Omental fat pad (tissue), 4 donors: Measurements from ENCODE around the gene VWA8. TPM values are rescaled to one million over a fixed set of nuclear protein-coding genes. Genes with fewer than 3 reads are reported as not detected.

Experiments
- ATAC-seq: fragments of 150-250 bp; one replicate; pipeline ENCODE4 v1.9.1; 2016; ENCODE audit warnings: mild to moderate bottlenecking, moderate library complexity; ENCODE audit not compliant: low FRiP score
- DNase-seq: peaks from one replicate; pipeline ENCODE4 v3.0.0-alpha.2; 2019; ENCODE audit warnings: low spot score
- CTCF ChIP-seq, 3 donors: fragments of 450-650 bp; IDR thresholded peaks; one replicate each; pipeline ENCODE4 v1.5.1; 2016 to 2017; ENCODE audit warnings: antibody characterized with exemption in 3 of 3, mild to moderate bottlenecking in 3 of 3, moderate library complexity in 2 of 3
- total RNA-seq, 4 donors: library from RNA; depleted of rRNA; stranded (reverse); fragments of >200 nt; gene quantifications; one replicate each; pipeline ENCODE4 v1.1.0, GENCODE V29; 2016

The VWA8 gene
- total RNA-seq, 4 donors from 2014 or later: 12.4 to 24.7 (median 18.3) TPM

DNA sequence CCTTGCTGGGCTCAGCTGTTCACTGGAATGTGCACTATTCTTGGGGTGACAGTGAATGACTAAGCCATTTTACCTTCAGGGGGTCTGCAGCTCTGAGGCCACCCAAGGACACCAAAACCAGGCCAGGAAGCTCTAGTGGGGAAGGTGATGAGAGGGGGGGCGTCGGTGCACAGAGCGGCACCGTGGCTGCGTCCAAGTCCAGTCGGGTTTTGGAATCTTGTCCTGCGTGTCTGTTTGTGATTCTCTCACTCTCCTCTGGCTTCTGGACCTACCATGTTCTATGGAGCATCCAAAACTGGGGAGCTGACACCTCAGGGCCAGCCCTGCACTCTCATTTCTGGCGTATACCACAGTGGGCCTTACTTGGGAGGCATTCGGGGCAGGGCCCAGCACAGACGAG, 411.4 kb downstream of the VWA8 start:
- TF ChIP-seq CTCF (IDR thresholded peaks at IDR 0.05): no peak

DNA sequence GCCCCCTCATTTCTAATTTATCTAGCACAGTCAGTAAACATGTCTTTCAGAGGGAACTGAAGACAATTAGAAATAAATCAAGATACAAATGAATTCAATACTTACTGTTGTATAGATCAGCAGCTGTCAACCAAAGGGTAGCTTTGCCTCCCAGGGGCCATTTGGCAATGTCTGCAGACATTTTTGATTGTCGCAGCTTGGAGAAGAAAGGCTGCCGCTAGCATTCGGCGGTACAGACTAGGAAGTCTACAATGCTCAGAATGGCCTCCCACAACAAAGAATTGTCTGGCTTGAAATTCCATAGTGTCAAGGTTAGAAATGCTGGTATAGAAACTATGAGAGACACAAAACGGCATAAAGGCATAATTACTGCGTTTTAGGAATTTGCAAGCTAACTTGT, 412.0 kb downstream of the VWA8 start:
- no peak for DNase-seq

More for the DNA sequence above, 411.4 kb downstream of the VWA8 start:
- DNase-seq (no peak), ATAC-seq (no peak)

DNA sequence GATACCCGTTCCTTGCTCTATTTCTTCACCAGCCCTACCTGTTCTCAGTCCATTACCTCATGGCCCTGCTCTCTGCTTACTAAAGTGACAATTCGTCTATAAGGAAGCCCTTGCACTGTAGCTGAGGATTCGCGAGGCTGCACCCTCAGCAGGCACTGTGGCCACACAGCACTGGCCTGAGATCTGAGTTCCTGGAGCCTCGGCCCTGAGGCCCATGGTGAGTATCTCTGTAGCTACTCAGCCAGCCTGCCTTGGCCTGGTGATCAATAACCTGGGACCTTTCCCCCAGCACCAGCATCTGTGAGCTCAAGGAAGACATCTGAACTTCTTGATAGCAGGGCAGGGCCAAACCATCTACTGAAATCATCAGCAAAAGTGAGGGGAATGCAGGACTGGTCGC, 412.9 kb downstream of the VWA8 start:
- no peak for ATAC-seq
- no peak for TF ChIP-seq CTCF (IDR thresholded peaks at IDR 0.05)
- DNase-seq: no peak

More for the DNA sequence above, 412.0 kb downstream of the VWA8 start:
- TF ChIP-seq CTCF (IDR thresholded peaks at IDR 0.05): no peak
- no peak for ATAC-seq

GRCh38 chr13:41547251-41548000, 413.5 kb downstream of the VWA8 start:
- ATAC-seq: no peak
- no peak for TF ChIP-seq CTCF (IDR thresholded peaks at IDR 0.05)
- no peak for DNase-seq

- TF ChIP-seq CTCF (IDR thresholded peaks at IDR 0.05): no peak
- no peak for ATAC-seq
Observed at GRCh38 chr13:41546372-41547190, 414.3 kb downstream of the VWA8 start.

DNA sequence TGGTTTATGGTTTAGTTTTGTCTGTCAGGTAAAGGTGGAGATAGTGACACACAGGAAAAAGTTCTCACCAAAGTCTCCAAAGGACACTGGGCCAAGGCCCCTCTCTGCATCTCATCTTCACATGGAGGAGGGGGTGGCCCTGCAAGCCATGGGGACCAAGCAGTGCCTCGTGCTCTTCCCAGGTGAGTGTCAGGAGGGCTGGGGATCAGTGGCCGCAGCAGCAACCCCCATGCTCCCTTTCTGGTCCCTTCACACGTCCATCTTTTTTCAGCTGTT, 415.5 kb downstream of the VWA8 start:
- DNase-seq (no peak), ATAC-seq (no peak)
- TF ChIP-seq CTCF (IDR thresholded peaks at IDR 0.05): no peak

More at GRCh38 chr13:41546372-41547190, 414.3 kb downstream of the VWA8 start:
- DNase-seq: no peak
